GM21723 (cell line): ENCODE results near the gene PPP3CA.
"Not testable (repeated sequence)": the region's sequence is repeated elsewhere in the genome, so short reads cannot be mapped to it uniquely, and the experiment has no call there.

Experiments
- ATAC-seq: cut with Tn5 transposase; IDR thresholded peaks from one replicate; pipeline ENCODE4 v1.9.1; 2021; ENCODE audit warnings: mild to moderate bottlenecking, moderate library complexity; ENCODE audit not compliant: unreplicated experiment

PPP3CA gene

DNA sequence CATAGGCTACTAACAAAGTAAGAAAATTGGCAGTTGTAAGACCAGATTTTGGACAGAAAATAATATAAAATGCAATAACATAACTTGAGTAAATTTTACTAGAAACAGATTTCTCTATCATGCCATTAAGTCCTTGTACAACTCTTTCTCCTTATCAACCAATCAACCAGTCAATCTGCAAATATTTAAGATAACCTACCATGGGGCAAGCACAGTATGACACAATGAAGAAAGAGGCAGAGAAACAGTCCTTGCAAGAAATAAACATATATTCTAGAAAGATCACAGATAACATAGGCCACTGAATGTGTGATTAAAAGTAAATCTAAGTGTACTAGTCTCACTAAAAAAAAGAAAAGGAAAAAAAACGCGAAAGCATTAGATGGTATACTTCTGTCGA lies 194.8 kb downstream of the PPP3CA start:
- no peak for ATAC-seq

DNA sequence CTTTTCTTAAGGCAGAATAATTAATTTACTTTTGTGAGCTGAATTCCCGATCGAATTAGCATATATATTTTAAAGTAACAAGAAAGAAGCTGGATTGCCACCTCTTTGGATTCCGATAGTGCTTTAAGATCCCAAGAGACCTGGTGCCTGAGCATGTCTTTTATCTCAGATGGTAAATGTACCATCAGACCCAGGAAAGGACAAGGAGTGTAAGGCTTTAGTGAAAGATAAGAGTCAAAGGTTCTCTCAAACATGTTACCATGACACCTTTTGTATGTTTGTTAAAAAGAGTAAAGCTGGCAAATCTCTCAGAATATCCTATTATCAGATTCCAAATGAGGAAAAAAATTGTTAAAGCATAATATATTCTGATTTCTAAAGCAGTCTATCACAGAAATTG lies 198.8 kb downstream of the PPP3CA start:
- ATAC-seq = no peak

DNA sequence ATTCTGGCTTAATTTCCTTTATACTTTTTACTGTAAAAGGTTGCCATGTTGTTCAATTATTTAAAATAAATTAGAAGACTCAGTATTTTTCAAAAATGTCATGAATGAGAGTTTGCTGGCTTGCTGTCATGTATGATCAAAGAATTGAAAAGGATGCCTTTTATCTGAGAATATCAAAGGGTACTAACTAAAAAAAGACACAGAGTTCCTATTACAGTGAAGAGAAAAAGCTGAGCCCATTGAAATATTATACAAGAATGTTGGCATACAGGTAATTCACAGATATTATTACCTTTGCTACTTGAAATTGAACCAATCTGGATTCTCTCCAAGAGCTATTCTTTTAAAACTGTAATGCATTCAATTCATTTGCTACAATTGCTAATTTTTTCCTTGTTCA lies 200.0 kb downstream of the PPP3CA start:
- no peak for ATAC-seq

DNA sequence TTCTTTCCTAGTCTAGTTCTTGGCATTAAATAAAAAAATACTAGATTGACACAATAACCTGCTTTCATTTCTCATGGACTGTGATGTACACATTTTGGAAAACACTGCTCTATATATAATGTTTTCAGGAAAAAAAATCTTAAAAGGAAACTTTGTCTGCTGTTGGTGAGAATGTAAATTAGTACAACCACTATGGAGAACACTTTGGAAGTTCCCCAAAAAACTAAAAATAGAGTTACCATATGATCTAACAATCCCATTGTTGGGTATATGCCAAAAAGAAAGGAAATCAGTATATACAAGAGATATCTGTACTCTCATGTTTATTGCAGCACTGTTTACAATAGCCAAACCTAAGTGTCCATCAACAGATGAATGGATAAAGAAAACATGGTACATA lies 202.3 kb downstream of the PPP3CA start:
- ATAC-seq = no peak

DNA sequence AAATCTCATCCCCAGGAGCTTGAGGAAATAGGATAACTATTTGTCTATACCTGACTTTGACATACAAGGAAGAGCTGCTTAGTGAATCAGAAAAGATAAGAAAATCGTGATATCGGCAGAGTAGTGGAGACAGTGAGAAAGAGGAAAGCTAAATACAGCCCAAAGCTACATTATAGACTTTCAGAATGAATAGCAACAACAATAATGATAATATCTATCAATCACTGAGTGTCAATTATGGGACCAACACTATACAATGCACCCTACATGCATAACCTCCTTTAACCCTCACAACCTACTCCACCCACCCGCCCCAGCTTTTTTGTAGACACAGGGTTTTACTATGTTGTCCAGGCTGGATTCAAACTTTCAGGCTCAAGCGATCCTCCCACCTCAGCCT lies 205.1 kb downstream of the PPP3CA start:
- no peak for ATAC-seq

DNA sequence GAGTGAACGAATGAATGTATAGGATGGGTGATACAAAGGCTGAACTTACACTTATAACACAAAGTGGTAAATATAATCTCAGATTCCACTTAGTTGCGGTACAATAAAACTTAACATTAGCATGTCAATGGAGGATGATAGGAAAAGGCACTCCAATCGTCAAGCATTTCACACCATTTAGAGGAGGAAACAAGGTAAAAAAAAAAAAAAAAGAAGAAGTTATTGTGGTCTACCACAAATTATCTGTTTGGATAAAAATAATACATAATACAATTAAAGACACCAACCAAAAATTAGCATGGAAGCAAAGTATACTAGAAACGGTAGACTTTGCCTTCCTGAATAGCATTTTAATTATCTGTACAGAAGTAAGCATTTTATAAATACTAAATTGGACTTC lies 205.5 kb downstream of the PPP3CA start:
- ATAC-seq = no peak

DNA sequence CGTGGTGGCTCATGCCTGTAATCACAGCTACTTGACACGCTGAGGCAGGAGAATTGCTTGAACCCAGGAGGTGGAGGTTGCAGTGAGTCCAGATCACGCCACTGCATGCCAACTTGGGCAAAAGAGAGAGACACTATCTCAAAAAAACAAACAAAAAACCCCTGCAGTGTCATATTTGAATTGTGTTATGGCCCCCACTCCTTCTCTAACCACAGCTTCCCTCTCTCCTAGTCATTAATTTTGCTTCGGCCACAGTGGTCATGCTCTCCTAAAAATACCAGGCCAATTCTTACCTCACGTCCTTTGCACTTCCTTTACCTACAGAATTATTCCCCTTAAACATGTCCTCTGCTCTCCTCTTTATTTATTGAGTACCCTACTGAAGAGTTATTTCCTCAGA lies 206.1 kb downstream of the PPP3CA start:
- ATAC-seq = no peak

DNA sequence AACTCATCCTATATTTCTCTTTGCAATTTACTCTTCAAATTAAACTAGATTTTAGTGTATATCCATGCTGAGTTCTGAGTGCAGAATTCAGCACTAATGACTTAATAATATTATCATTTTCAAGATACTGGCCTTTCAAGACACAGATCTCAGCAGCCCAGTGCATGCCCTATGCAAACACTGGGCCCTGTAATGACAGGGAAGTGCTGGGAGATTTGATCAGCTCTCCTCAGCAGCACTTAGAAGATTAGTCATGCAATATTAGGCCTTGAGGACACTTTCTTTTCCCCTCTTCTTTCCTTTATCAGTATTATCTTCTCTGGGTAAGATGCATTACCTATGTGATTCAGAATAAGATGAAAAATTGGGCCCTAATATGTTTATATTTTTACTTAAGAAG lies 207.1 kb downstream of the PPP3CA start:
- ATAC-seq = no peak

DNA sequence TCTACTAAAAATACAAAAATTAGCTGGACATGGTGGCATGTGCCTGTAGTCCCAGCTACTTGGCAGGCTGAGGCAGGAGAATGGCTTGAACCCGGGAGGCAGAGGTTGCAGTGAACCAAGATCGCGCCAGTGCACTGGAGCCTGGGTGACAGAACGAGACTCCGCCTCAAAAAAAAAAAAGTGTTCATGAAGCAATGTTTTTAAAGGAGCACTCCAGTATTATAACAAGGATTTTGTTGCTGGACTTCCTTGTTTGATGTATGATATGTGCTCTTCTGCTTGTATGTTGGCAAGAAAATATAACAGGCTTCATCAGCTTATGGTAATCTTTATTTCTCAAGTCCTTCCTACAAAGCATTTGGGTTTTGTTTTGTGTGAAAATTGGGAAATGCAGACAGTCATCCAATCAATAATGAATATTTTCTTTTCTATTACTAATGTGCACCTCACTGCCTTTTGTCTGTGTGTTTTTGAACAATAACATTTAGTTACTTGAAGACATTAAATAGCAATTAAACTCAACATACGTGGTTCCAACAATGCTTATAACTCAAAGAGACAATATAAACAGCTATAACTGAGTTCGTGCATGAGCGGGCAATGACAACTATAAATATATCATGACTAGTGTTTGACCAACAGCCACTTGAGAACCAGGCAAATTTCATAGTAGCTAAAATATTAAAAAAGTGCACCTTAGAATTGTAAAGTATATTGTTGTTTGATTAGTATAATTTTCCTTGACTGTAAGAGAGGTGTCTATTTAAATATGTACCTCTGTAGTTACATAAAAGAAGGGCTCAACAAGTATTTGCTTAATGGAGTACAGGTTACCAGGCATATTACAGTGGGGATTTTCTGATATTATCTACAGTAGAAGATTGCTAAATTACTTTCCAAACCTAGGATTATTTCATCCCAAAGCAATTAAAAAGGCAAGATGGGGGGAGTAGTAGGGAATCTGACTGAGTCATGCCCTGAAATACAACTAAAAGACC lies 210.7 kb downstream of the PPP3CA start:
- no peak for ATAC-seq

DNA sequence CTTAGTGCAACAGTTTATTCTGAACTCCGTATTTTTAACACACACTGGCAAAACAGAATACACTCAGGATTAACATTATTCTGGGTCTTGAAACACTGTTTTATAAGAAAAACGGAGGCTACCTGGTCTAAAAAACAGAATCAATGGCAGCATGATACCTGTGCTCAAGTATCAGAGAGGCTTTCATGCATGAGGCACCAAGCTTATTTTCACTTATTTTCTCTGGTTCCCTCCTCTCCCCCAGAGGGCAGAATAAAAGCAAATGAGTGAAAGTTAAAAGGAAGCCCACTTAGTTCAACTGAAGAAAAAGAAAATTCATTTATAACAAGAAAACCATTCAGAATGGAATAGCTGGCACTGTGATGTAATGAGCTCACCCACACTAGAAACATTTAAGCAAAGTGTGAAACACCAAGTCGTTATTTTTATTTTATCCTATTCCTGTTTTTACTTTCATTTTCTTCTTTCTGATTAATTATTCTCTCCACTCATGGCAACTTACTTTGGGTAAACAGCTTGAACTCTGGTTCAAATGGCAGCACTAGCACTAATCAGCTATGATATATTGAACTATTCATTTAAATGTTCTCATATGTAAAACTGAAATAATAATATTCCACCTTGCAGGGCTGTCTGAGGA lies 211.8 kb downstream of the PPP3CA start:
- peak; percentile 77 for ATAC-seq

DNA sequence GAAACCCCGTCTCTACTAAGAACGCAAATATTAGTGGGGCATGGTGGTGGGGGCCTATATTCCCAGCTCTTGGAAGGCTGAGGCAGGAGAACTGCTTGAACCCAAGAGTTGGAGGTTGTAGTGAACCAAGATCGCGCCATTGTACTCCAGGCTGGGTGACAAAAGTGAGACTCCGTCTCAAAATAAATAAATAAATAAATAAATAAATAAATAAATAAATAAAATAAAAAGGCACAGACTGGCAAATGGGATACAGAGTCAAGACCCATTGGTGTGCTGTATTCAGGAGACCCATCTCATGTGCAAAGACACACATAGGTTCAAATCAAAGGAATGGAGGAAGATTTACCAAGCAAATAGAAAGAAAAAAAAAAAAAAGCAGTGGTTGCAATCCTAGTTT lies 216.3 kb downstream of the PPP3CA start:
- not testable (repeated sequence) for ATAC-seq

DNA sequence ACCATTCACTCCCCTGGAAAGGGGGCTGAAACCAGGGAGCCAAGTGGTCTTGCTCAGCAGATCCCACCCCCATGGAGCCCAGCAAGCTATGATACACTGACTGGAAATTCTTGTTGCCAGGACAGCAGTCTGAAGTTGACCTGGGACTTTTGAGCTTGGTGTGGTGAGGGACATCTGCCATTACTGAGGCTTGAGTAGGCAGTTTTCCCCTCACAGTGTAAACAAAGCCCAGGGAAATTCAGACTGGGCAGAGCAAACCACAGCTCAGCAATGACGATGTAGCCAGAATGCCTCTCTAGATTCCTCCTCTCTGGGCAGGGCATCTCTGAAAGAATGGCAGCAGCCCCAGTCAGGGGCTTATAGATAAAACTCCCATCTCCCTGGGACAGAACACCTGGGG lies 218.4 kb downstream of the PPP3CA start:
- not testable (repeated sequence) for ATAC-seq

DNA sequence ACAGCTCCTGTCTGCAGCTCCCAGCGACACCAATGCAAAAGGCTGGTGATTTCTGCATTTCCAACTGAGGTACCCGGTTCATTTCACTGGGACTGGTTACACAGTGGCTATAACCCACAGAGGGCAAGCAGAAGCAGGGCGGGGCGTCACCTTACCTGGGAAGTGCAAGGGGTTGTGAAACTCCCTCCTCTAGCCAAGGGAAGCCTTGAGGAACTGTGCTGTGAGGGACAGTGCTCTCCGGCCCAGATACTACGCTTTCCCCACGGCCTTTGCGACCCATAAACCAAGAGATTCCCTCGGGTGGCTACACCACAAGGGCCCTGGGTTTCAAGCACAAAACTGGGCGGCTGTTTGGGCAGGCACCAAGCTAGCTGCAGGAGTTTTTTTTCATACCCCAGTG lies 218.9 kb downstream of the PPP3CA start:
- no peak for ATAC-seq

DNA sequence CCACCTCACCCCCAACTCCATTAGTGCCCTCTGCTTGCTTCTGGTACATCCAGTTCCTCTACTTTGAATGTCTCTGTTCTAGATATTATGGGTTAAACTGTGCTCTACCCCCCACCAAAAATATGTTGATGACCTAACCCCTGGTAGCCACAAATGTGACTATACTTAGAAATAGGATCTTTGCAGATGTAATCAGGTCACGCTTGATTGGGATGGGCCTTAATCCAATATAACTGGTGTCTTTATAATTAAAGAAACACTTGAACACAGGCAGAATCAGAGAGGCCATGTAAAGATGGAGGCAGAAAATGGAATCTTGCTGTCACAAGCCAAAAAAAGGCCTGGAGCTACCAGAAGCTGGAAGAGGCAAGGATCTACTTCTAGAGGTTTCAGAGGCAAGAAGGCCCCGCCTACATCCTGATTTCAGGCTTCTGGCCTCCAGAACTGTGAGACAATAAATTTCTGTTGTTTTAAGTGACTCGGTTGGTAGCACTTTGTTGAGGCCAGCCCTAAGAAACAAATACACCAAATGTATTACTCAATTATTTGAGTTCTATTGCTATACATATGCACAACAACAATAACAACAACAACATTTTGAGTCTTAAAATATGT lies 220.0 kb downstream of the PPP3CA start:
- ATAC-seq = no peak

DNA sequence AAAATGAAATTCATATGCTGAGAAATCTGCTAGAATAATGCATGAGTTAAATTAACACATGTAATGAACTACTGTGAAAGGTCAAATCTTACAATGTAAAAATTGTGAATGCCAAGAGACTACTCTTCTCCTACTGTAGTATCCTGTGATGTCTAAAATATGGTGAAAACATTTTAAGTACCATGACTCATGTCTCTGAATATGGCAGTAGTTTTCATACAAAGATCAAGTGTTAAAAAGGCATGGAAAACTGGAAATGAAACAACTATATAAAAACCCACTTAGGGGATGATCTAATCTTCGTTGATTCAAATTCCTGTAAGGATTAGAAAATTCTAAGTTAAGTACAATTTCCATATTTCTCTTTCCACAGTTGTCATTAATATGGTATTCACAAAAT lies 221.3 kb downstream of the PPP3CA start:
- no peak for ATAC-seq

DNA sequence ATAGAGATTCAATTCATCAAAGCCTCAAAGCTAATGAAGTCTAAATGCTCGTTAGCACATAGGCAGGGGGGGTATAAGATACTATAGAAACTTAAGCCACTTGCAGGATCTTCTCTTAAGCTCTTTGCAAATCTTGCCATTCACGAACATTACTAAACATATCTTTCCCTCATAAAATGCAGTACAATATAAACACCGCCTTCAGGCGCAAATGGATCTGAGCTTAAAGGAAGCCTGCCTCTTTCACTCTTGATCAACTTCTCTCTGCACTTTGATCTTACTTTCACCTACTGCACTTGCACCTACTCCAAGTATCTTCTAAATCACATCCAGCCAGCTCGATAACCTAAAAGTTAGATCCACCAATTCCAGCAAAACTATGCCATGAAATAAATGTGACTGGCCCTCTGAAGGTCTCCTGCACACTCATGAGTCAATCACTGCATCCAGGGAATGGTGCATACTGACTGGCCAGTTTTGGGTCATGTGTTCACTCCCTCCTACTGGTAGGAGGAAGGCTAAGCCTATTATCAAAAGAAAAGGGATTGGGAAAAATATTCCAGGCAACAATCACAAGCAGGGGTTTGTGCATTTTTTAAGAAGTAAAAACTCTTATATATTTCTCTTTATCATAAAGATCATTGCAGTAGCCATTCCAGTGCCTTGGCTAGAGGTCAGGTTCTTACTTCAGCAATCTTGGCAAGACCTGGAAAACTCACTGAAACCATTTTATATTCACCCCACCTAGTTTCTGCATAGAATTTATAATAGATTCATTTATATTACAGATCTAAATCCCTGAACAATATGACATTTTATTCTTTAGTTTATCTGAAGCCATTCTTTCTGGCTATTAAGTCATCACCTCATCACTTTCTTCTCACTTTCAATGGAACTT lies 222.0 kb downstream of the PPP3CA start:
- no peak for ATAC-seq

DNA sequence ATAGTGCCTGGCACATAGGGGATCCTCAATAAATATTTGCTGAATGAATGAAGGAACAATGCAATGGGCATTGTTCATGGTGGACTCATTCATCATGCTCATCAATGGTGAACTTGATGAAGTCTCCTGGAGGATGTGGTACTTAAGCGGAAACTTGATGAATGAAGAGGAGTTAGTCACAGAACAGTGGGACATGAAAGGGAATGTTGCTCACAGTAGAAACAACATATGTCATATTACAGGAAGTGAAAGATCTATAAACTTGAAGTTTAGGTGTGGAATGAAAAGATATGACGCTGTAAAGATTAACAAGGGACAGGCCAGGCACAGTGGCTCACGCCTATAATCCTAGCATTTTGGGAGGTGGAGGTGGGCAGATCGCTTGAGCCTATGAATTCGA lies 224.1 kb downstream of the PPP3CA start:
- ATAC-seq = no peak

DNA sequence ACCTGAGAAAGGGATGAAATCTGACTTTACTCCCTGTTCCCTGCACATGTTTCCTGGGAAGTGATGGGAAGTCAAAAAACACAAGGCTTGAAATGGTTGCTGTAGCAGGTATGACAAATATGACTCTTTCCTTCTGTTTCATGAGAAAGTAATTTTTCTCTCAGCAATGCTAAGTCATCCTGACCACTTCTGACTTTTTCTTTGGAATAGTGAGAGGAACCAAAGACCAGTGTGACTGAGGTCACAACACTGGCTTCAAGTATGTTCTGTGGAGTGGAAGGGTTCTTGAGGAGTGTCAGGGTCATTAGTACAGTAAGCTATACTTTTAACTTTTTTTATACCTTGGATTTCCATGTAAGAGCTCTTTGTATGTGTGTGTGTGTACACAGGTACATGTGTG lies 225.3 kb downstream of the PPP3CA start:
- ATAC-seq = no peak

DNA sequence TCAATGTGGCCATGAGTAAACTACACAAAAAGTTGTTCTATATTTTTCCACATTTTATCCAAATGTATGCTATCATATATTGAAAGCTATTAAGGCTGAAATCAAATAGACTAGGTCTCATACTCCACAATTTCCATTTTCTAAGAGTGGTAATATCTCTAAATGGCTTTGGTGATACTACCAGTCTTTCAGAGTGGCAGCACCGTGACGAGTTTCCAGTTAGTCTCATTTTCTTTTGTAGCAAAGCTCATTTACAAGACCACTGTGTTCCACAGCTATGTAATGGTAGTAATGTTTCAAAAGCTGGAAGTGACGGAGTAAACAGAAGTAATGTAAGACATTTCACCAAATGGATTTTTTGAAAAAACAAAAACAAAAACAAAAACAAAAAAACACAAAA lies 228.2 kb downstream of the PPP3CA start:
- ATAC-seq = no peak

DNA sequence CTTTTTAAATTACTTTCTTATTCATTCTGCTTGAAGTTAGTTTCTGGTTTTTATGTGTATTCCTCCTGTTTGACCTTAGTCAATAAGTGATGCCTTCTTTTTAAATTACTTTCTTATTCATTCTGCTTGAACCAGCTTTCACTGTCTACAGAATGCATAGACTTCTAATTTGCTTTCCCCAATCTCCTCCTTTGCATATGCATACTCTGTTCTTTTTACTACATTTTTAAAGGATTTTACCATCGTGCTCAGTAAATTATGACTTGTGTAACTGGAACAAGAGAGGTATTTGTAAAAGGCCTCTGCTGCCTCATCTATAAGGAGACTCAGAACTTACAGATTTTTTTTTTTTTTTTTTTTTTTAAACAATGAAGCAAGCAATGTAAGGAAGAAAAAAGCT lies 228.7 kb downstream of the PPP3CA start:
- ATAC-seq = no peak

DNA sequence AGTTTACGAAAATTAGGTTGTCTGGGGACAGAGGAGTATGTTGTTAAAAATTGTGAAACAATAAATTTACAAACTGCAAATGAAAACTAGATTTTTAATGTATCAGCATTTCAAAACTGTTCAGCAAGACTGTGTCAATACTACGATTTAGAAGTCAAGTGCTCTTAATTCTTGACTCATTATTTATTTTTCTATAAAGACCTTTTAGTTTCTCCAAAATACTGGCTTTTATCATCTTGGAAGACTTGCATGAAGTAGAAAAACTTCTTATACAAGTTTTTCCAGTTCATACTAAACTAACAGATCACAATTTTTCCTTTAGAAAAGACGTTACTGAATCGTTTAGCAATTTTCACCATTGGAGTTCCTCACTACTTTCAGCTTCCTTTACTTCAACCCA lies 231.4 kb downstream of the PPP3CA start:
- ATAC-seq = no peak
